Measurements from ENCODE around the gene TTC34.

DNA sequence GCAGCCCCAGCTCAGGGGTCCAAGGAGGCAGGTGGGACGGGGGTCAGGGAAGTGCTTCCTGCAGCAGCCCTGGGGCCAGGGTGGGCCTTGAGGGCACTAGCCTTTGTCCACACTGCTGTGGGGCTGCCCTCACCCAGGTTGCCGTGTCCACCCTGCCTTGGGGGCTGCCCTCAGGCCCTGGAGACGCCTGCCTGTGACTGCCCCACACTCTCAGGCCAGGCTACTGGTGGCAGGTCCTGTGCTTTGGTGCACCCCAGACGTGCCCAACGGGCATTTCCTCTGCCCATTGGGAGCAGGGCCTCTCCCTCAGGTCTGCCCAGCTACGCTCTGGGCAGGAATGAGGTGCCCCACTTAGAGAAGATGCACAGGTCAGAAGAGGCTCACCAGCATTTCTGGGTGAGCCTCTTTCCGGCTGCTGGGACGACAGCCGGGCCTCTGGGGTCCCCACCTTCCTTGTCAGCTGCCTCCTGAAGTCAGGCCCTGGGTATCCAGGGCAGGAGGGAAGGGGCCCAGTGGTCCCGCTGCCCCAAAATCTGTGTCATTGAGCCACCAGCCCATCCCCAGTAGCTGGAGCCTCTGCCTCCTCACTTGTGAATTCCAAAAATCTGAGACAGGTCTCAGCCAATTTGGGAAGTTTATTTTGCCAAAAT, 166.0 kb downstream of the TTC34 start:
- TF ChIP-seq, protein P1, sequence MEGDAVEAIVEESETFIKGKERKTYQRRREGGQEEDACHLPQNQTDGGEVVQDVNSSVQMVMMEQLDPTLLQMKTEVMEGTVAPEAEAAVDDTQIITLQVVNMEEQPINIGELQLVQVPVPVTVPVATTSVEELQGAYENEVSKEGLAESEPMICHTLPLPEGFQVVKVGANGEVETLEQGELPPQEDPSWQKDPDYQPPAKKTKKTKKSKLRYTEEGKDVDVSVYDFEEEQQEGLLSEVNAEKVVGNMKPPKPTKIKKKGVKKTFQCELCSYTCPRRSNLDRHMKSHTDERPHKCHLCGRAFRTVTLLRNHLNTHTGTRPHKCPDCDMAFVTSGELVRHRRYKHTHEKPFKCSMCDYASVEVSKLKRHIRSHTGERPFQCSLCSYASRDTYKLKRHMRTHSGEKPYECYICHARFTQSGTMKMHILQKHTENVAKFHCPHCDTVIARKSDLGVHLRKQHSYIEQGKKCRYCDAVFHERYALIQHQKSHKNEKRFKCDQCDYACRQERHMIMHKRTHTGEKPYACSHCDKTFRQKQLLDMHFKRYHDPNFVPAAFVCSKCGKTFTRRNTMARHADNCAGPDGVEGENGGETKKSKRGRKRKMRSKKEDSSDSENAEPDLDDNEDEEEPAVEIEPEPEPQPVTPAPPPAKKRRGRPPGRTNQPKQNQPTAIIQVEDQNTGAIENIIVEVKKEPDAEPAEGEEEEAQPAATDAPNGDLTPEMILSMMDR (IDR thresholded peaks at IDR 0.05), result no peak
- no peak for TF ChIP-seq POLR2A (IDR thresholded peaks at IDR 0.05)
- TF ChIP-seq POLR2AphosphoS5 (IDR thresholded peaks at IDR 0.05), result no peak
- no peak for TF ChIP-seq EP300 (IDR thresholded peaks at IDR 0.05)

Measured in sigmoid colon (tissue), 4 donors.